Measurements from ENCODE around the gene DIDO1.

DIDO1 gene

GRCh38 chr20:62908971-62909791 lies 17.1 kb downstream of the DIDO1 start:
- DNase-seq (ENCODE audit: low spot score), result no peak
- in situ Hi-C loops (cut with MboI; ENCODE audit: low pct_unique_long_range_greater_than_20kb, low sequenced_read_pairs, unreplicated experiment), result no loop called here
- no peak for TF ChIP-seq CTCF (IDR thresholded peaks at IDR 0.05; ENCODE audit: extremely low read depth, insufficient read depth, missing control alignments)

GRCh38 chr20:62907384-62908317 lies 18.7 kb downstream of the DIDO1 start:
- in situ Hi-C loops (cut with MboI; ENCODE audit: low pct_unique_long_range_greater_than_20kb, low sequenced_read_pairs, unreplicated experiment), result no loop called here
- TF ChIP-seq CTCF (IDR thresholded peaks at IDR 0.05; ENCODE audit: extremely low read depth, insufficient read depth, missing control alignments), result peak; percentile 57
- no peak for DNase-seq (ENCODE audit: low spot score)

GRCh38 chr20:62906647-62907375 lies 19.5 kb downstream of the DIDO1 start:
- no peak for DNase-seq (ENCODE audit: low spot score)
- no peak for TF ChIP-seq CTCF (IDR thresholded peaks at IDR 0.05; ENCODE audit: extremely low read depth, insufficient read depth, missing control alignments)
- in situ Hi-C loops (cut with MboI; ENCODE audit: low pct_unique_long_range_greater_than_20kb, low sequenced_read_pairs, unreplicated experiment), result no loop called here

- in situ Hi-C loops (cut with MboI; ENCODE audit: low pct_unique_long_range_greater_than_20kb, low sequenced_read_pairs, unreplicated experiment), result no loop called here
- TF ChIP-seq CTCF (IDR thresholded peaks at IDR 0.05; ENCODE audit: extremely low read depth, insufficient read depth, missing control alignments), result no peak
- no peak for DNase-seq (ENCODE audit: low spot score)
Measured at GRCh38 chr20:62906209-62906608, 20.1 kb downstream of the DIDO1 start.

- TF ChIP-seq CTCF (IDR thresholded peaks at IDR 0.05; ENCODE audit: extremely low read depth, insufficient read depth, missing control alignments), result no peak
- DNase-seq (ENCODE audit: low spot score), result no peak
- in situ Hi-C loops (cut with MboI; ENCODE audit: low pct_unique_long_range_greater_than_20kb, low sequenced_read_pairs, unreplicated experiment), result no loop called here
Measured at GRCh38 chr20:62905536-62906117, 20.7 kb downstream of the DIDO1 start.

All from GM13977 (cell line).